HCT116 (cell line): ENCODE results near the gene RUNX2. TPM values are rescaled to one million over a fixed set of nuclear protein-coding genes. Genes with fewer than 3 reads are reported as not detected.

Source experiments
- ATAC-seq: fragments of 200-7000 bp; cut with Tn5 transposase; 2 replicates; pipeline ENCODE4 v1.9.1; 2020; ENCODE audit warnings: mild to moderate bottlenecking, moderate library complexity
- BruUV-seq: library from RNA; stranded (reverse); fragments of 400-500 nt; replicated peaks from 2 replicates; lab custom pipeline; 2021; lab: Mats Ljungman, UMichigan
- CTCF ChIA-PET: fragments of 300-600 bp; sonication (Branson Sonifier 250); formaldehyde crosslinking; loops from one replicate; lab custom pipeline; 2021; ENCODE audit warnings: antibody characterized with exemption; lab: Charles Lee
- POLR2A ChIA-PET: fragments of 300-600, 350-600 bp; sonication (Branson Sonifier 250); formaldehyde crosslinking; loops from one replicate; lab custom pipeline; 2021; ENCODE audit warnings: antibody characterized with exemption; lab: Charles Lee
- RAD21 ChIA-PET, 2 experiments: fragments of 300-600 bp; sonication (Branson Sonifier 250); formaldehyde crosslinking; loops; one replicate each; lab custom pipeline; 2023; ENCODE audit warnings: low total read pairs in 2 of 2; ENCODE audit not compliant: uncharacterized antibody in 2 of 2, unreplicated experiment in 2 of 2, low non-redundant PET in 1 of 2; lab: Charles Lee
- DNase-seq: peaks from one replicate; pipeline ENCODE4 v3.0.0-alpha.2; 2010; ENCODE audit warnings: low read depth, low spot score
- H2AFZ ChIP-seq: fragments of 200-600 bp; shearing (Covaris generic), sonication (generic); 2 replicates; pipeline ENCODE4 v1.6.1; 2017; ENCODE audit warnings: low read depth, mixed run types, mixed read lengths, antibody characterized with exemption, low read length; ENCODE audit not compliant: poor library complexity, severe bottlenecking
- H3K27ac ChIP-seq: 2 replicates; pipeline ENCODE4 v1.5.1; 2012; ENCODE audit warnings: low read depth, low read length
- H3K27me3 ChIP-seq: fragments of 200-600 bp; sonication (generic); 2 replicates; pipeline ENCODE4 v1.6.1; 2016; ENCODE audit warnings: mixed run types, low read length, mixed read lengths; ENCODE audit not compliant: insufficient read depth
- H3K36me3 ChIP-seq, 2 experiments: fragments of 200-500 bp in 1 of 2; fragments of 200-600 bp in 1 of 2; sonication (Bioruptor generic) in 1 of 2; sonication (generic) in 1 of 2; 2 replicates each; pipeline versions ENCODE4 v1.5.1 to v1.6.1; 2014 to 2016; ENCODE audit warnings: low read length in 2 of 2, inconsistent platforms in 1 of 2, mixed read lengths in 1 of 2, mixed run types in 1 of 2; ENCODE audit not compliant: insufficient read depth in 2 of 2, control insufficient read depth in 1 of 2
- H3K4me1 ChIP-seq, 2 experiments: fragments of 200-600 bp in 1 of 2; sonication (generic) in 1 of 2; 2 replicates each; pipeline versions ENCODE4 v1.5.1 to v1.6.1; 2012 to 2017; ENCODE audit warnings: low read length in 2 of 2, inconsistent platforms in 1 of 2, mild to moderate bottlenecking in 1 of 2, mixed read lengths in 1 of 2, mixed run types in 1 of 2, moderate library complexity in 1 of 2; ENCODE audit not compliant: insufficient read depth in 2 of 2, control insufficient read depth in 1 of 2
- H3K4me2 ChIP-seq: fragments of 200-600 bp; sonication (generic); 2 replicates; pipeline ENCODE4 v1.6.1; 2017; ENCODE audit warnings: mixed run types, low read length, mixed read lengths
- H3K4me3 ChIP-seq, 2 experiments: fragments of 200-600 bp in 1 of 2; sonication (generic) in 1 of 2; replicated peaks in 1 of 2; 2 replicates each; pipeline ENCODE4 v1.5.1; 2011 to 2016; ENCODE audit warnings: low read length in 2 of 2, control low read depth in 1 of 2, low read depth in 1 of 2, mild to moderate bottlenecking in 1 of 2, mixed read lengths in 1 of 2, mixed run types in 1 of 2
- H3K79me2 ChIP-seq: fragments of 200-600 bp; sonication (generic); 2 replicates; pipeline ENCODE4 v1.6.1; 2017; ENCODE audit warnings: mild to moderate bottlenecking, mixed run types, low read length, moderate library complexity, mixed read lengths; ENCODE audit not compliant: insufficient read depth
- H3K9ac ChIP-seq: fragments of 200-600 bp; sonication (generic); 2 replicates; pipeline ENCODE4 v1.6.1; 2016; ENCODE audit warnings: low read length, mixed read lengths
- H3K9me2 ChIP-seq: fragments of 200-600 bp; sonication (generic), shearing (Covaris generic); 2 replicates; pipeline ENCODE4 v1.6.1; 2017; ENCODE audit warnings: mixed run types, mild to moderate bottlenecking, moderate library complexity; ENCODE audit not compliant: insufficient read depth
- H3K9me3 ChIP-seq, 2 experiments: fragments of 200-500 bp in 1 of 2; fragments of 200-600 bp in 1 of 2; sonication (Bioruptor generic) in 1 of 2; sonication (generic) in 1 of 2; 2 replicates each; pipeline ENCODE4 v1.6.1; 2014 to 2017; ENCODE audit warnings: low read length in 2 of 2, mixed read lengths in 2 of 2, inconsistent platforms in 1 of 2, low read depth in 1 of 2, mild to moderate bottlenecking in 1 of 2, mixed run types in 1 of 2, moderate library complexity in 1 of 2; ENCODE audit not compliant: control insufficient read depth in 1 of 2, insufficient read depth in 1 of 2
- H4K20me1 ChIP-seq: fragments of 200-600 bp; sonication (generic), shearing (Covaris generic); 2 replicates; pipeline ENCODE4 v1.6.1; 2017; ENCODE audit warnings: mixed run types, mild to moderate bottlenecking, moderate library complexity; ENCODE audit not compliant: insufficient read depth
- ATF3 ChIP-seq: IDR thresholded peaks from 2 replicates; pipeline ENCODE4 v1.6.1; 2012
- CEBPB ChIP-seq: IDR thresholded peaks from 2 replicates; pipeline ENCODE4 v1.6.1; 2012; ENCODE audit warnings: low read depth
- EGR1 ChIP-seq: IDR thresholded peaks from 2 replicates; pipeline ENCODE4 v1.6.1; 2012; ENCODE audit warnings: low read depth
- ELF1 ChIP-seq: IDR thresholded peaks from 2 replicates; pipeline ENCODE4 v1.6.1; 2012; ENCODE audit warnings: low read depth, borderline replicate concordance
- EZH2 ChIP-seq: fragments of 200-600 bp; sonication (generic); IDR thresholded peaks from 2 replicates; pipeline ENCODE4 v1.6.1; 2017; ENCODE audit warnings: antibody characterized with exemption, mixed run types
- EZH2phosphoT487 ChIP-seq: fragments of 200-600 bp; IDR thresholded peaks from 2 replicates; pipeline ENCODE4 v1.6.1; 2018; ENCODE audit warnings: antibody characterized with exemption, borderline replicate concordance
- FOSL1 ChIP-seq: IDR thresholded peaks from 2 replicates; pipeline ENCODE4 v1.6.1; 2012; ENCODE audit warnings: low read depth
- RAD21 ChIP-seq: IDR thresholded peaks from 2 replicates; pipeline ENCODE4 v1.6.1; 2012; ENCODE audit warnings: low read depth, mild to moderate bottlenecking
- REST ChIP-seq: IDR thresholded peaks from 2 replicates; pipeline ENCODE4 v1.6.1; 2012; ENCODE audit warnings: low read depth
- SRF ChIP-seq: IDR thresholded peaks from 2 replicates; pipeline ENCODE4 v1.6.1; 2012; ENCODE audit warnings: low read depth
- YY1 ChIP-seq: IDR thresholded peaks from 2 replicates; pipeline ENCODE4 v1.6.1; 2011; ENCODE audit warnings: low read length, low read depth, moderate library complexity, mild to moderate bottlenecking; ENCODE audit not compliant: insufficient replicate concordance; ENCODE audit errors: extremely low read depth
- ZFX ChIP-seq: fragments of 450-650 bp; IDR thresholded peaks from 2 replicates; pipeline ENCODE4 v1.6.1; 2017
- ZNF274 ChIP-seq: fragments of 200-500 bp; sonication (Bioruptor generic); IDR thresholded peaks from 2 replicates; pipeline ENCODE4 v1.6.1; 2014; ENCODE audit warnings: mild to moderate bottlenecking, low read depth, low read length, inconsistent platforms
- intact Hi-C: fragments of 100-400 bp; cut with micrococcal nuclease; formaldehyde crosslinking; loops from 2 replicates; pipeline ENCODE4 v1.10.0; 2022
- total RNA-seq: library from RNA; stranded (reverse); gene quantifications from one replicate; pipeline ENCODE4 v1.2.1, GENCODE V29; 2021; ENCODE audit not compliant: unreplicated experiment

RUNX2 gene
- total RNA-seq, 1 experiment from 2014 or later: 1.1 TPM

GRCh38 chr6:45479834-45480751 is 152.0 kb downstream of the RUNX2 start:
- CTCF ChIA-PET: no interaction called here
- H3K9ac ChIP-seq: no peak overlapping the region
- RAD21 ChIA-PET: no interaction called here
- H3K4me1 ChIP-seq: peaks cover 0 to 4% of the 10 kb centered on the region in 2 experiments; a peak in 1 of 4 replicates
- H3K79me2 ChIP-seq: no peaks in the 10 kb centered on the region
- H3K27ac ChIP-seq: no peak overlapping the region
- no peaks in the 10 kb centered on the region for H3K9me3 ChIP-seq
- no TSS peak for BruUV-seq
- H3K36me3 ChIP-seq: no peaks in the 10 kb centered on the region
- H2AFZ ChIP-seq: no peak overlapping the region
- TF ChIP-seq EGR1 (no peak), EZH2phosphoT487 (no peak), CEBPB (no peak), FOSL1 (no peak), ZNF274 (no peak), EZH2 (no peak), REST (no peak), ATF3 (no peak), ELF1 (no peak), SRF (no peak), YY1 (no peak), ZFX (no peak), RAD21 (no peak)
- TF ChIP-seq, all 23 proteins: peak for 0
- POLR2A ChIA-PET: no interaction called here
- intact Hi-C loops: no loop called here
- Histone ChIP-seq H3K4me3 (no peak overlapping the region), H3K27me3 (no peaks in the 10 kb centered on the region), H3K9me2 (no peaks in the 10 kb centered on the region), H4K20me1 (no peaks in the 10 kb centered on the region), H3K4me2 (no peak overlapping the region)
- ATAC-seq (no peak), DNase-seq (no peak)
